Measurements from ENCODE around the gene IKZF1.

GRCh38 chr7:50264908-50265307 is 39.6 kb upstream of the IKZF1 start:
- TF ChIP-seq POLR2AphosphoS5 (IDR thresholded peaks at IDR 0.05; ENCODE audit: borderline replicate concordance, low read depth, low read length) = no peak
- no peak for TF ChIP-seq EZH2 (IDR thresholded peaks at IDR 0.05)
